Psoas muscle (tissue), 8 donors: ENCODE measurements around the gene ABCC6. TPM values are rescaled to one million over a fixed set of nuclear protein-coding genes. Genes with fewer than 3 reads are reported as not detected.

ENCODE experiments used
- ATAC-seq, 4 donors: fragments of 200-7000 bp; cut with Tn5 transposase; one replicate each; pipeline ENCODE4 v1.9.1; 2020; ENCODE audit warnings: moderate library complexity in 3 of 4, mild to moderate bottlenecking in 2 of 4
- DNase-seq, 2 donors: peaks; one replicate each; pipeline ENCODE4 v3.0.0-alpha.2; 2020
- H3K27ac ChIP-seq: fragments of 200-600 bp; one replicate; pipeline ENCODE4 v1.8.0; 2022
- H3K27me3 ChIP-seq, 3 donors: fragments of 200-600 bp in 1 of 3; one replicate each; pipeline versions ENCODE4 v1.6.1 to v1.8.0; 2013 to 2022; ENCODE audit warnings: low read length in 2 of 3, mild to moderate bottlenecking in 2 of 3, moderate library complexity in 1 of 3; ENCODE audit not compliant: insufficient read depth in 3 of 3
- H3K36me3 ChIP-seq, 2 donors: fragments of 200-600 bp in 1 of 2; one replicate each; pipeline versions ENCODE4 v1.6.1 to v1.8.0; 2013 to 2022; ENCODE audit warnings: low read depth in 1 of 2, mild to moderate bottlenecking in 1 of 2, moderate library complexity in 1 of 2; ENCODE audit not compliant: insufficient read depth in 1 of 2
- H3K4me1 ChIP-seq: fragments of 200-600 bp; one replicate; pipeline ENCODE4 v1.8.0; 2022
- H3K4me3 ChIP-seq: fragments of 200-600 bp; one replicate; pipeline ENCODE4 v1.8.0; 2022; ENCODE audit warnings: mild to moderate bottlenecking
- H3K9me3 ChIP-seq: fragments of 200-600 bp; one replicate; pipeline ENCODE4 v1.8.0; 2022
- CTCF ChIP-seq: fragments of 200-600 bp; IDR thresholded peaks from one replicate; pipeline ENCODE4 v1.8.0; 2022; ENCODE audit warnings: antibody characterized with exemption
- WGBS, 3 donors: extraction: QIAGEN DNeasy Blood & Tissue Kit; methylation state at CpG; one replicate each; pipeline versions ENCODE4 v1.1.6 to v1.1.7; 2013; 5-methylcytosine and 5-hydroxymethylcytosine counted together
- intact Hi-C, 2 donors: fragments of 100-400 bp; cut with DNase I; formaldehyde crosslinking; loops; one replicate each; pipeline versions ENCODE4 v1.11.0 to v1.14.2; 2022
- polyA plus RNA-seq, 3 donors: library from polyadenylated mRNA; stranded (reverse); fragments of 200-250 nt; gene quantifications; one replicate each; pipeline ENCODE4 v1.2.3, GENCODE V29; 2013
- total RNA-seq, 4 donors: library from RNA; stranded (reverse); fragmentation: NEBNext Ultra II Directional in 2 of 4; extraction: Animal tissue kit (Norgen Biotek cat#: 25700) in 2 of 4; gene quantifications; one replicate each; pipeline versions ENCODE4 v1.2.1 to v1.2.4, GENCODE V29; 2021 to 2023
- donor health status: healthy with polysubstance abuse.
- donor health status: DM: no; HTN: no; CAD: no; lungs with moderate emphysema.
- donor health status: Bipolar disorder and iron deficiency.
- donor health status: healthy.
- donor health status: DM: yes; HTN: yes; CAD: no.
- donor health status: DM: no; HTN: no; CAD: no.
- donor health status: DM: no; HTN: no; CAD: no.
- donor health status: DM: yes; HTN: yes; CAD: no.

Gene ABCC6
- total and polyA plus RNA-seq, 7 donors: 0.06 to 3.0 (median 0.32) TPM

GRCh38 chr16:16175296-16175695 is 48.0 kb downstream of the ABCC6 start:
- 45 to 47% (median 46%) methylated on average over 5 of the region's 5 CpGs for WGBS, 3 donors

GRCh38 chr16:16172991-16173390 is 50.3 kb downstream of the ABCC6 start:
- H3K36me3 ChIP-seq: no peaks in the 10 kb centered on the region
- peaks cover 7% of the 10 kb centered on the region for H3K9me3 ChIP-seq
- no peaks in the 10 kb centered on the region for H3K27me3 ChIP-seq
- no peak overlapping the region for H3K4me3 ChIP-seq
- WGBS, 3 donors: 84 to 92% (median 85%) methylated on average over 4 of the region's 4 CpGs
- no peaks in the 10 kb centered on the region for H3K4me1 ChIP-seq
- TF ChIP-seq CTCF: no peak
- intact Hi-C loops: no loop called here
- no peak overlapping the region for H3K27ac ChIP-seq
- ATAC-seq (no peak), DNase-seq (no peak)

More at GRCh38 chr16:16175296-16175695, 48.0 kb downstream of the ABCC6 start:
- H3K4me3 ChIP-seq: no peak overlapping the region
- DNase-seq (no peak), ATAC-seq (no peak)
- no peak for TF ChIP-seq CTCF
- H3K27ac ChIP-seq: no peak overlapping the region
- H3K4me1 ChIP-seq: no peaks in the 10 kb centered on the region
- intact Hi-C loops: no loop called here
- peaks cover 7% of the 10 kb centered on the region for H3K9me3 ChIP-seq
- H3K27me3 ChIP-seq: no peaks in the 10 kb centered on the region
- no peaks in the 10 kb centered on the region for H3K36me3 ChIP-seq

- ATAC-seq: no peak
- Histone ChIP-seq H3K36me3 (no peaks in the 10 kb centered on the region), H3K27ac (no peak overlapping the region), H3K9me3 (peaks cover 5% of the 10 kb centered on the region), H3K4me3 (no peak overlapping the region), H3K27me3 (no peaks in the 10 kb centered on the region), H3K4me1 (no peaks in the 10 kb centered on the region)
- no peak for TF ChIP-seq CTCF
- WGBS, 3 donors: 83 to 94% (median 87%) methylated on average over 4 of the region's 4 CpGs
- no peak for DNase-seq
- intact Hi-C loops: no loop called here
Observed at GRCh38 chr16:16171332-16171919, 51.9 kb downstream of the ABCC6 start.

GRCh38 chr16:16169615-16170014 is 53.7 kb downstream of the ABCC6 start:
- H3K36me3 ChIP-seq: no peaks in the 10 kb centered on the region
- DNase-seq: no peak
- 95 to 96% (median 96%) methylated on average over 15 of the region's 15 CpGs for WGBS, 3 donors

More at GRCh38 chr16:16169615-16170014, 53.7 kb downstream of the ABCC6 start:
- intact Hi-C loops: no loop called here
- Histone ChIP-seq H3K27me3 (no peaks in the 10 kb centered on the region), H3K27ac (no peak overlapping the region), H3K9me3 (no peaks in the 10 kb centered on the region), H3K4me1 (no peaks in the 10 kb centered on the region), H3K4me3 (no peak overlapping the region)
- ATAC-seq: no peak
- TF ChIP-seq CTCF: no peak
